HEK293 (cell line): Measurements from ENCODE around the gene EPHA2.

Experiments used
- BCL11A ChIP-seq: fragments of 450-650 bp; formaldehyde crosslinking; IDR thresholded peaks from 2 replicates; pipeline ENCODE4 v1.5.1; 2016; ENCODE audit warnings: low read depth, missing biosample characterization, missing genetic modification characterization
- BCL6B ChIP-seq: fragments of 450-650 bp; formaldehyde crosslinking; IDR thresholded peaks from 2 replicates; pipeline ENCODE4 v1.5.1; 2017; ENCODE audit warnings: missing biosample characterization, missing genetic modification characterization
- GLIS1 ChIP-seq: fragments of 450-650 bp; formaldehyde crosslinking; IDR thresholded peaks from 2 replicates; pipeline ENCODE4 v1.5.1; 2016; ENCODE audit warnings: missing biosample characterization, missing genetic modification characterization
- GLIS2 ChIP-seq: fragments of 450-650 bp; formaldehyde crosslinking; IDR thresholded peaks from 2 replicates; pipeline ENCODE4 v1.5.1; 2016; ENCODE audit warnings: missing biosample characterization, missing genetic modification characterization
- KLF16 ChIP-seq: fragments of 450-650 bp; formaldehyde crosslinking; IDR thresholded peaks from 2 replicates; pipeline ENCODE4 v1.5.1; 2017; ENCODE audit warnings: missing biosample characterization, missing genetic modification characterization
- KLF9 ChIP-seq: fragments of 450-650 bp; formaldehyde crosslinking; IDR thresholded peaks from 2 replicates; pipeline ENCODE4 v1.5.1; 2016; ENCODE audit warnings: missing biosample characterization, missing genetic modification characterization, low read depth
- MYNN ChIP-seq: fragments of 450-650 bp; formaldehyde crosslinking; IDR thresholded peaks from 2 replicates; pipeline ENCODE4 v1.5.1; 2016; ENCODE audit warnings: missing biosample characterization, missing genetic modification characterization, borderline replicate concordance
- PRDM1 ChIP-seq: fragments of 450-650 bp; formaldehyde crosslinking; IDR thresholded peaks from 2 replicates; pipeline ENCODE4; 2016; ENCODE audit warnings: missing biosample characterization, missing genetic modification characterization
- PRDM6 ChIP-seq: fragments of 450-650 bp; formaldehyde crosslinking; IDR thresholded peaks from 2 replicates; pipeline ENCODE4 v1.5.1; 2017; ENCODE audit warnings: missing biosample characterization, missing genetic modification characterization
- SP7 ChIP-seq: fragments of 450-650 bp; formaldehyde crosslinking; IDR thresholded peaks from 2 replicates; pipeline ENCODE4 v1.5.1; 2016; ENCODE audit warnings: missing biosample characterization, missing genetic modification characterization
- ZBTB21 ChIP-seq: fragments of 450-650 bp; formaldehyde crosslinking; IDR thresholded peaks from 2 replicates; pipeline ENCODE4 v1.5.1; 2017; ENCODE audit warnings: missing biosample characterization, missing genetic modification characterization
- ZFP3 ChIP-seq: fragments of 450-650 bp; formaldehyde crosslinking; IDR thresholded peaks from 2 replicates; pipeline ENCODE4 v1.5.1; 2016; ENCODE audit warnings: low read depth, missing biosample characterization, missing genetic modification characterization
- ZFP69B ChIP-seq: fragments of 450-650 bp; formaldehyde crosslinking; IDR thresholded peaks from 2 replicates; pipeline ENCODE4 v1.5.1; 2016; ENCODE audit warnings: missing biosample characterization, missing genetic modification characterization
- ZNF112 ChIP-seq: fragments of 450-650 bp; formaldehyde crosslinking; IDR thresholded peaks from 2 replicates; pipeline ENCODE4 v1.5.0; 2017; ENCODE audit warnings: missing biosample characterization, missing genetic modification characterization
- ZNF133 ChIP-seq: fragments of 450-650 bp; formaldehyde crosslinking; IDR thresholded peaks from 2 replicates; pipeline ENCODE4 v1.5.1; 2016; ENCODE audit warnings: missing biosample characterization, missing genetic modification characterization
- ZNF146 ChIP-seq: fragments of 450-650 bp; formaldehyde crosslinking; IDR thresholded peaks from 2 replicates; pipeline ENCODE4 v1.5.1; 2016; ENCODE audit warnings: missing biosample characterization, missing genetic modification characterization
- ZNF19 ChIP-seq: fragments of 450-650 bp; formaldehyde crosslinking; IDR thresholded peaks from 2 replicates; pipeline ENCODE4; 2016; ENCODE audit warnings: missing biosample characterization, missing genetic modification characterization, low read depth
- ZNF221 ChIP-seq: fragments of 450-650 bp; formaldehyde crosslinking; IDR thresholded peaks from 2 replicates; pipeline ENCODE4 v1.5.1; 2017; ENCODE audit warnings: missing biosample characterization, missing genetic modification characterization, borderline replicate concordance
- ZNF223 ChIP-seq: fragments of 450-650 bp; formaldehyde crosslinking; IDR thresholded peaks from 2 replicates; pipeline ENCODE4 v1.5.1; 2016; ENCODE audit warnings: missing biosample characterization, missing genetic modification characterization
- ZNF24 ChIP-seq: fragments of 450-650 bp; formaldehyde crosslinking; IDR thresholded peaks from 2 replicates; pipeline ENCODE4 v1.5.1; 2016; ENCODE audit warnings: missing biosample characterization, missing genetic modification characterization
- ZNF311 ChIP-seq: fragments of 450-650 bp; formaldehyde crosslinking; IDR thresholded peaks from 2 replicates; pipeline ENCODE4 v1.5.1; 2017; ENCODE audit warnings: missing biosample characterization, missing genetic modification characterization, borderline replicate concordance
- ZNF324 ChIP-seq: fragments of 450-650 bp; formaldehyde crosslinking; IDR thresholded peaks from 2 replicates; pipeline ENCODE4 v1.5.1; 2016; ENCODE audit warnings: missing biosample characterization, missing genetic modification characterization
- ZNF354C ChIP-seq: fragments of 450-650 bp; formaldehyde crosslinking; IDR thresholded peaks from 2 replicates; pipeline ENCODE4 v1.5.1; 2016; ENCODE audit warnings: missing biosample characterization, missing genetic modification characterization, low read depth, borderline replicate concordance
- ZNF37A ChIP-seq: fragments of 450-650 bp; IDR thresholded peaks from 2 replicates; pipeline ENCODE4 v1.5.1; 2018; ENCODE audit warnings: missing biosample characterization, missing genetic modification characterization
- ZNF514 ChIP-seq: fragments of 450-650 bp; formaldehyde crosslinking; IDR thresholded peaks from 2 replicates; pipeline ENCODE4 v1.5.1; 2016; ENCODE audit warnings: missing biosample characterization, missing genetic modification characterization
- ZNF560 ChIP-seq: fragments of 450-650 bp; formaldehyde crosslinking; IDR thresholded peaks from 2 replicates; pipeline ENCODE4 v1.5.1; 2017; ENCODE audit warnings: missing biosample characterization, missing genetic modification characterization, borderline replicate concordance
- ZNF600 ChIP-seq: fragments of 450-650 bp; formaldehyde crosslinking; IDR thresholded peaks from 2 replicates; pipeline ENCODE4 v1.5.1; 2016; ENCODE audit warnings: missing biosample characterization, missing genetic modification characterization
- ZNF621 ChIP-seq: fragments of 450-650 bp; formaldehyde crosslinking; IDR thresholded peaks from 2 replicates; pipeline ENCODE4 v1.5.1; 2017; ENCODE audit warnings: missing biosample characterization, missing genetic modification characterization
- ZNF623 ChIP-seq: fragments of 450-650 bp; formaldehyde crosslinking; IDR thresholded peaks from 2 replicates; pipeline ENCODE4 v1.5.1; 2016; ENCODE audit warnings: missing biosample characterization, missing genetic modification characterization
- ZNF626 ChIP-seq: fragments of 450-650 bp; sonication (Bioruptor Pico); formaldehyde crosslinking; IDR thresholded peaks from 2 replicates; pipeline ENCODE4 v1.5.1; 2018; ENCODE audit warnings: missing biosample characterization, missing genetic modification characterization, inconsistent platforms
- ZNF629 ChIP-seq: fragments of 450-650 bp; formaldehyde crosslinking; IDR thresholded peaks from 2 replicates; pipeline ENCODE4 v1.5.1; 2017; ENCODE audit warnings: missing biosample characterization, missing genetic modification characterization
- ZNF670 ChIP-seq: fragments of 450-650 bp; formaldehyde crosslinking; IDR thresholded peaks from 2 replicates; pipeline ENCODE4 v1.5.1; 2016; ENCODE audit warnings: missing biosample characterization, missing genetic modification characterization, low read depth
- ZNF777 ChIP-seq: fragments of 450-650 bp; formaldehyde crosslinking; IDR thresholded peaks from 2 replicates; pipeline ENCODE4 v1.5.1; 2017; ENCODE audit warnings: missing biosample characterization, missing genetic modification characterization, borderline replicate concordance
- ZSCAN30 ChIP-seq: fragments of 450-650 bp; IDR thresholded peaks from 2 replicates; pipeline ENCODE4 v1.5.1; 2018; ENCODE audit warnings: missing biosample characterization, mild to moderate bottlenecking, missing genetic modification characterization, moderate library complexity
- ZSCAN5A ChIP-seq: fragments of 450-650 bp; formaldehyde crosslinking; IDR thresholded peaks from 2 replicates; pipeline ENCODE4 v1.5.1; 2016; ENCODE audit warnings: missing biosample characterization, missing genetic modification characterization
- TF ChIP-seq, protein P1 (sequence below): IDR thresholded peaks from 2 replicates; pipeline ENCODE4 v1.6.1; 2011; ENCODE audit warnings: mild to moderate bottlenecking, low read depth, low read length, borderline replicate concordance
- TF ChIP-seq, protein P2 (sequence below): fragments of 450-650 bp; formaldehyde crosslinking; IDR thresholded peaks from 2 replicates; pipeline ENCODE4 v1.5.1; 2016; ENCODE audit warnings: missing biosample characterization, missing genetic modification characterization

The EPHA2 gene

DNA sequence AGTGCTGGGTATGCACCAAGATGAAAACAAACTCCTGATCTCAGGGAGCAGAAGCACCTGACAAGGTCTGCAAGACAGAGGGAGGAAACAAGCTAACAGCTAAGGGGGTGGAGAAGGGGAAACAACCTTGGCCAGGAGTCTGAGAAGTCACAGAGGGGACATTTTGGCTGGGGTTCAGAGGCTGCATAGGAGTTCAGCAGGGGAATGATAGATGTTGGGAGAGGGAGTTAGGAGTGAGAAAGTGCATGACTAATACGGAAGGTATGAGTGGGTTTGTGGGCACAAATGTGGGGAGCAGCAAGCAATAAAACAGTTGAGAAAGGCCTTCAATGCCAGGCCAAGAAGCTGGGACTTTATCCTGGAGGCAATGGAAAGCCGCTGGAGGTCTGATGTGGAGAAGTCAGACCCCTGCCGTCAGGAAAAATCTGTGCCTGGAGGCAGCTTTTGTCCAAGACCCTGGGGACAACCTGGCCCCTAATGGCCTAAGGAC lies 16.4 kb downstream of the EPHA2 start (continued):
- TF ChIP-seq PRDM1 (tag by site-specific recombination) (peak; percentile 89), GLIS2 (tag by site-specific recombination) (no peak), ZNF354C (tag by site-specific recombination) (no peak), ZFP69B (no peak), ZNF24 (tag by site-specific recombination) (0 out of 2 replicates have a peak, but pooled peaks have one; percentile 37), ZBTB21 (tag by site-specific recombination) (0 out of 2 replicates have a peak, but pooled peaks have one; percentile 36), ZNF311 (tag by site-specific recombination) (no peak), ZNF629 (tag by site-specific recombination) (peak; percentile 29; the same call in 1 of the 2 replicates), ZNF560 (no peak), ZNF626 (tag by site-specific recombination) (no peak), ZSCAN5A (tag by site-specific recombination) (no peak), ZNF112 (tag by site-specific recombination) (no peak), ZNF670 (no peak), KLF9 (tag by site-specific recombination) (no peak), ZSCAN30 (tag by site-specific recombination) (no peak), ZNF37A (tag by site-specific recombination) (no peak), MYNN (no peak), BCL11A (tag by site-specific recombination) (no peak), ZNF623 (tag by site-specific recombination) (no peak), ZNF621 (tag by site-specific recombination) (no peak), ZNF514 (no peak), ZNF777 (tag by site-specific recombination) (no peak), ZNF223 (tag by site-specific recombination) (no peak), GLIS1 (tag by site-specific recombination) (peak; percentile 93), PRDM6 (no peak), ZFP3 (tag by site-specific recombination) (peak; percentile 100), ZNF221 (tag by site-specific recombination) (no peak), KLF16 (tag by site-specific recombination) (no peak), ZNF133 (tag by site-specific recombination) (no peak), ZNF600 (tag by site-specific recombination) (0 out of 2 replicates have a peak, but pooled peaks have one; percentile 24), SP7 (peak; percentile 85), ZNF19 (tag by site-specific recombination) (no peak), ZNF146 (tag by site-specific recombination) (no peak), ZNF324 (tag by site-specific recombination) (no peak), BCL6B (tag by site-specific recombination) (no peak)
- TF ChIP-seq, protein P1, sequence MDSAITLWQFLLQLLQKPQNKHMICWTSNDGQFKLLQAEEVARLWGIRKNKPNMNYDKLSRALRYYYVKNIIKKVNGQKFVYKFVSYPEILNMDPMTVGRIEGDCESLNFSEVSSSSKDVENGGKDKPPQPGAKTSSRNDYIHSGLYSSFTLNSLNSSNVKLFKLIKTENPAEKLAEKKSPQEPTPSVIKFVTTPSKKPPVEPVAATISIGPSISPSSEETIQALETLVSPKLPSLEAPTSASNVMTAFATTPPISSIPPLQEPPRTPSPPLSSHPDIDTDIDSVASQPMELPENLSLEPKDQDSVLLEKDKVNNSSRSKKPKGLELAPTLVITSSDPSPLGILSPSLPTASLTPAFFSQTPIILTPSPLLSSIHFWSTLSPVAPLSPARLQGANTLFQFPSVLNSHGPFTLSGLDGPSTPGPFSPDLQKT, result no peak
- TF ChIP-seq, protein P2, sequence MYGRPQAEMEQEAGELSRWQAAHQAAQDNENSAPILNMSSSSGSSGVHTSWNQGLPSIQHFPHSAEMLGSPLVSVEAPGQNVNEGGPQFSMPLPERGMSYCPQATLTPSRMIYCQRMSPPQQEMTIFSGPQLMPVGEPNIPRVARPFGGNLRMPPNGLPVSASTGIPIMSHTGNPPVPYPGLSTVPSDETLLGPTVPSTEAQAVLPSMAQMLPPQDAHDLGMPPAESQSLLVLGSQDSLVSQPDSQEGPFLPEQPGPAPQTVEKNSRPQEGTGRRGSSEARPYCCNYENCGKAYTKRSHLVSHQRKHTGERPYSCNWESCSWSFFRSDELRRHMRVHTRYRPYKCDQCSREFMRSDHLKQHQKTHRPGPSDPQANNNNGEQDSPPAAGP (tag by site-specific recombination), result no peak
